Stimulated activated memory B cell treated with anti-CD40 and anti-IgM and Interleukin-4, amounts not matched to agents 10 μg/mL and 1 μg/mL and 100 μg/mL, for 72 hours (primary cell): Measurements from ENCODE around the gene OCRL.

Experiments
- ATAC-seq: fragments of 150-1000 bp; cut with Tn5 transposase; 2 replicates; pipeline ENCODE4 v1.10.0; 2021
- H3K27ac Mint-ChIP-seq: one replicate; pipeline ENCODE4 v1.8.0; 2022; ENCODE audit warnings: mild to moderate bottlenecking, mixed read lengths
- H3K27me3 Mint-ChIP-seq: one replicate; pipeline ENCODE4 v1.8.0; 2022; ENCODE audit warnings: mixed read lengths
- H3K36me3 Mint-ChIP-seq: one replicate; pipeline ENCODE4 v1.8.0; 2022; ENCODE audit warnings: mixed read lengths
- H3K4me1 Mint-ChIP-seq: one replicate; pipeline ENCODE4 v1.8.0; 2022; ENCODE audit warnings: mixed read lengths
- H3K4me3 Mint-ChIP-seq: one replicate; pipeline ENCODE4 v1.8.0; 2022; ENCODE audit warnings: mild to moderate bottlenecking, moderate library complexity, mixed read lengths
- H3K9me3 Mint-ChIP-seq: one replicate; pipeline ENCODE4 v1.8.0; 2022; ENCODE audit warnings: mixed read lengths

Gene OCRL

DNA sequence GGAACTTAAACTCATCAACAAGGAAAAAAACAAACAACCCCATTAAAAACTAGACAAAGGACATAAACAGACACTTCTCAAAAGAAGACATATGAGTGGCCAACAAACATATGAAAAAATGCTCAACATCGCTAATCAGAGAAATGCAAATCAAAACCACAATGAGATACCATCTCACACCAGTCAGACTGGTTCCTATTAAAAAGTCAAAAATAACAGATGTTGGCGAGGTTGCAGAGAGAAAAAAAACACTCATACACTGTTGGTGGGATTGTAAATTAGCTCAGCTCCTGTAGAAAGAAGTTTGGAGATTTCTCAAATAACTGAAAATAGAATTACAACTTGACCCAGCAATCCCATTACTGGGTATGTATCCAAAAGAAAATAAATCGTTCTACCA is 86.0 kb downstream of the OCRL start:
- Mint-ChIP-seq H3K4me3 (no peak overlapping the region), H3K36me3 (no peaks in the 10 kb centered on the region), H3K4me1 (no peaks in the 10 kb centered on the region), H3K9me3 (no peaks in the 10 kb centered on the region), H3K27ac (no peak overlapping the region), H3K27me3 (peaks cover 20% of the 10 kb centered on the region)
- ATAC-seq: no peak

DNA sequence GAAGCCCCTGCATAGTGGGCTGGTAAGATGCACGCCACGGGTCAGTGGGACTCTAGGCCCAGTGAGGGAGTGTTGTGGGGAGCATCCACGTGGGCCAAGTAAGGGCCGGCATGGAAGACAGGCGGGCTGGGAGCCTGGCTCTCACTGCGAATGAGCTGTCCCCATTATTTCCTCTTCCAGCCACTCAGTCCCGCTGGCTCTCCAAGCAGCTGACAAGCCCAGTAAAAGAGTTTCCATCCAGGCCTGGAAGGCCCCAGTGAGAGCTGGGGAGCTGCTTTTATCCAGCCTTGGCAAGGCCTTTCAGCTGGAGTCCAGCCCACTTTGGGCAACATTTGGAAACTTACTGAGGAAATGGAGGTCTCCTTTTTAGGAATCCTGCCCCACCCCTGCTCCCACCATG is 89.8 kb downstream of the OCRL start:
- Mint-ChIP-seq H3K4me3 (no peak overlapping the region), H3K4me1 (no peaks in the 10 kb centered on the region), H3K27me3 (peaks cover 7% of the 10 kb centered on the region), H3K36me3 (no peaks in the 10 kb centered on the region), H3K9me3 (no peaks in the 10 kb centered on the region), H3K27ac (no peak overlapping the region)
- ATAC-seq: no peak

DNA sequence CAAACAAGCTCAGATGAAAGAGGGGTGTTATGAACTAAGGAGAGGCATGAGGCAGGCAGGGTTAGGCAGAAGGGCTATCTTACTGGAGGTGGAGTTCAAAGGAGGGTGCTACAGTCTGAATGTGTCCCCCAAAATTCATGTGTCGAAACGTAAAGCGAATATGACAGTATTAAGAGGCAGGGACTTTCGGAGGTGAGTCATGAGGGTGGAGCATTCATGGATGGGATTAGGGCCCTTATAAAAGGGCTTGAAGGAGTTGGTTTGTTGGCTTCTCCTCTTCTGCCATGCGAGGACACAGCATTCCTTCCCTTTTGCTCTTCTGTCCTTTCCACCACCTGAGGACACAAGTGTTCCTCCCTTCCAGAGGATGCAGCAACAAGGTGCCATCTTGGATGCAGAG is 91.8 kb downstream of the OCRL start:
- no peak overlapping the region for H3K27ac Mint-ChIP-seq
- H3K4me3 Mint-ChIP-seq: no peak overlapping the region
- no peak for ATAC-seq
- H3K36me3 Mint-ChIP-seq: no peaks in the 10 kb centered on the region
- peaks cover 7% of the 10 kb centered on the region for H3K27me3 Mint-ChIP-seq
- H3K4me1 Mint-ChIP-seq: no peaks in the 10 kb centered on the region
- no peaks in the 10 kb centered on the region for H3K9me3 Mint-ChIP-seq

DNA sequence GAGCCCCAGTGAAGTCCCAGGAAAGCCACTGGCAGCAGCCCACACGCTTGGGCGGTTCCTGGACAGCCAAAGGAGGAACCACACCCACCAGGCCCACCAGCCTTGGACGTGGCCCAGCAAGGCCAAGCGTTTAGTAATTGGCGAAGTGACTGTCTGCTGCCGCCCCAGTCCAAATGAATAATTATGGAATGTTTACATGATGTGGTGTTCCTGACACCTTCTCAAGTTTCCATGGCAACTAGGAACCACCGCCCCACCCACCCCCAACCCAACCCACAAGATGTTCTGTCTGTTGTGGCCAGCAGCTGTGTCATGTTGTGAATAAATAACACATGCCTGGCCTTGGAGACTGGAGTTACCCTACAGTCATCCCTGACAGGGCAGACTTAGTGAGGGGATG is 92.4 kb downstream of the OCRL start:
- ATAC-seq: no peak
- Mint-ChIP-seq H3K27me3 (peaks cover 7% of the 10 kb centered on the region), H3K27ac (no peak overlapping the region)

DNA sequence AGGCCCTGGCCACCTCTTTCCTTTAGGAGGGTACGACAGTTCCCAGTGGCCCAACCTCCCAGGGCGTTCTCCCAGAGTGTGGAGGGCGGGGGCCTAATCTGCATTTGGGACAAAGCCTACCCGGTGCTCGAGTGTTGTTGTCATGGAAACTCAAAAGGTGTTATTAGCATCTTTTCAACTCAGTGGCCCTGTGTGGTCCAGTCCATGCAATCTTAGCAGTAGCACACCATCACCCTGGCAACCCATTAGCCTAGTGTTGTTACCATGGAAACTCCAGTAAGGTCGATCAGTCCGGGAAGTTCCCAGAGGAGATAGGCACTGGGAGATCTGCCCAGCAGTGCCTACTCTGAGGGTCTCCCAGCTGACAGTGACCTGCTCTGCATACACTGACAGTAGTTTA is 94.5 kb downstream of the OCRL start:
- no peaks in the 10 kb centered on the region for H3K36me3 Mint-ChIP-seq
- H3K27me3 Mint-ChIP-seq: no peaks in the 10 kb centered on the region
- no peaks in the 10 kb centered on the region for H3K9me3 Mint-ChIP-seq
- no peak overlapping the region for H3K4me3 Mint-ChIP-seq
- no peak for ATAC-seq
- no peak overlapping the region for H3K27ac Mint-ChIP-seq
- H3K4me1 Mint-ChIP-seq: peaks cover 6% of the 10 kb centered on the region

More for the DNA sequence above, 92.4 kb downstream of the OCRL start:
- peaks cover 3% of the 10 kb centered on the region for H3K4me1 Mint-ChIP-seq
- no peak overlapping the region for H3K4me3 Mint-ChIP-seq
- no peaks in the 10 kb centered on the region for H3K9me3 Mint-ChIP-seq
- no peaks in the 10 kb centered on the region for H3K36me3 Mint-ChIP-seq

DNA sequence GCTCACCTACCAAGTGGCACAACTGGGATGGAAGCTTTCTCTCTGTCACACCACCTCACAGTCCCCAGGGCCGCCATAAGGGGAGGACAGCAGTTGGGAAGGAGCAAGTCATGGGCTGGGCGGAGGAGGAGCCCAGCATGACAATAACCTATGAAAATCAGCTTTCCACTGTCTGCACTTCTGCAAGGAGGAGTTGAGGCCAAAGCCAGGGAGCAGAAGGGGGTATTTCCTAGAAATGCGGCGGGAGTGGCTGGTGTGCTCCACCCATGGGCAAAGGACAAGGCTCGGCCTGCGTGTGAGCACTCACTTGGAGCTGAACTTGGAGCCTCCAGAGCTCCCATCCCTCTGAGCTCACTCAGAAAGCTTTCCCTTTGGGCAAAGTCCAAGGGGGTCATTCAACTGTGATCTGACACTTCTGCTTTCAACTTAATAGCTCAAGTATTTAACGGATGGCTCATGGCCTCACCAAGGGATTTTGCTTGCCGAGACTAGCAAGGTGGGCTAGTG is 96.2 kb downstream of the OCRL start:
- no peak for ATAC-seq
- no peaks in the 10 kb centered on the region for H3K9me3 Mint-ChIP-seq
- H3K4me1 Mint-ChIP-seq: peaks cover 6% of the 10 kb centered on the region
- no peak overlapping the region for H3K4me3 Mint-ChIP-seq
- no peaks in the 10 kb centered on the region for H3K36me3 Mint-ChIP-seq
- no peak overlapping the region for H3K27ac Mint-ChIP-seq
- no peaks in the 10 kb centered on the region for H3K27me3 Mint-ChIP-seq

DNA sequence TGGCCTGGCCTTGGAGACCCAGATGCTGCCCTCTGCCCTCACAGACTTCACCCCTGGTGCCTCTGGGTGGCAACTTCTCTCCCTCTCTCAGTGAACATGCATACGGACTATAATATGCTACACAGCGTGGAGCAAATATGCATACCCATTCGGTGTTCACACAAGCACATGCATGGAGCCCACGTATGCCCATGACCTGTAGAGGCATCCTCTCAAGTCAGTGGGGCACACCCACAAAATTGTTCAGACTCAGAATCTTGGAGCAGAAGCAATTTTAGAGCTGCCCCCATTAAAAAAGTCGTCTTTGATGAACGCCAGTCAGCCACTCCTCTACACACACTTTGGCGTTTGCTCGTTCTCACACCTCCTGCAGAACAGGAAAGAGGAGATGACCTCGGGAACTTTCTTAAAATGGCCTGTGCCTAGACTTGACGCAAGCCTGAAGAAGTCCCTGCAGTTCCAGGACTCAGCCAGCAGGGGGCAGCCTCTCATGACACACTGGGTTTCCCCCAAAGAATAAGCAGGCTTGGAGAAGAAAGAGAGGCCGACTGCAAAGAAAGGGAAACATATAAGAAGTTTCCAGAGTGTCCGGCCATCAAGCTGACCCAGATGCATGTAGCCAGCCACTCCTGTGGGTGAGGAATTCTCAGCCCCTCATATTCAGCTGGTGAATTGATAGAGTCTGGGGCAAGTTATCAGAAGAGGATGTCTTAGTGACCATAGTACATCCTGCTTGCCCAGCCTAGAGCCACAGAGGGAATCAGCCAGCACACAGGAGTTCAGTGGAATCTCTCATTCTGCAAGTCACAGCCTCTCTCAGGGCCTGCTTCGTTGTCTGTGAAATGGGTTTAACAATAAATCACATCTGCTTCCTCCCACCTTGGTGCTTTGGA is 97.4 kb downstream of the OCRL start:
- H3K9me3 Mint-ChIP-seq: no peaks in the 10 kb centered on the region
- no peak overlapping the region for H3K27ac Mint-ChIP-seq
- no peaks in the 10 kb centered on the region for H3K27me3 Mint-ChIP-seq
- no peaks in the 10 kb centered on the region for H3K36me3 Mint-ChIP-seq
- no peak overlapping the region for H3K4me3 Mint-ChIP-seq
- ATAC-seq: peak; percentile 64
- H3K4me1 Mint-ChIP-seq: peaks cover 6% of the 10 kb centered on the region

DNA sequence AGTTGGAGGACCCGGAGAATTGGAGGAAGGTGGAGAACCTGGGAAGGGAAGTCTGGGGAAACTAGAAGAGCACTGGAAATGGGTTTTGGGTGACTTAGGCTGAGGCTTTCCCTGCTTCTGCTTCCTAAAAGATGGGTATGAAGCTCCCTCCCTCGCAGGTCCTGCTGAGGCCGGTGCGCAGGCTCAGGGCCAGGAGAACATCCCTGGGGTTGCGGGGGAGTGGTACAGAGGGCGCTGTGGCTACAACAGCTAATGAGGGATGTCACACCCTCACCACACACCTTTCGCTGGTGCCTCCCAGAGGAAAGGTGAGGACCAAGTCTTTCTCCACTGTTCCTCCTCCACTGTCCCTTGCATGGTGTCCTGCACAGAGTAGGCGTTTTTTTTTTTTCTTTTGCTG is 98.9 kb downstream of the OCRL start:
- no peak overlapping the region for H3K4me3 Mint-ChIP-seq
- H3K36me3 Mint-ChIP-seq: no peaks in the 10 kb centered on the region
- H3K27ac Mint-ChIP-seq: no peak overlapping the region
- H3K4me1 Mint-ChIP-seq: peaks cover 6% of the 10 kb centered on the region
- no peaks in the 10 kb centered on the region for H3K9me3 Mint-ChIP-seq
- no peaks in the 10 kb centered on the region for H3K27me3 Mint-ChIP-seq
- no peak for ATAC-seq

DNA sequence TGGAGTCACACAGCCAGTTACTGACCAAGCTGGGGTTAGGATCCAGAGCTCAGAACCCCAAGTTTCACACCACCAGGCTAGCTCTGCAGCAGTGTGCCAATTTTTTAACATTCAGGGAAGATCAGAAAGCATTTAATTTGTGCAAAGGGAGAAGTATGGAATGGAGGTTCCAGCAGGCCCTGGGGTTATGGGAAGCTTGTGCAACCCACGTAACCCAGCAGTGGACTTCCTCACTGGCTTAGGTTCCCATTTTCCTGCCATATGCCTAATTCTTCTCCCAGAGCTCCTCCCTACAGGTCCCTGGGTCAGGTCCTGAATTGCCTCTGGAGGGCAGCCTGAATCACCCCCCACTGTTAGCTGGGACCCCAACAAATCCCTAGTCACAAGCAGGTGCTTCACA is 100.7 kb downstream of the OCRL start:
- ATAC-seq: no peak
- H3K4me3 Mint-ChIP-seq: no peak overlapping the region
- H3K4me1 Mint-ChIP-seq: peaks cover 6% of the 10 kb centered on the region
- no peaks in the 10 kb centered on the region for H3K9me3 Mint-ChIP-seq
- H3K36me3 Mint-ChIP-seq: no peaks in the 10 kb centered on the region
- H3K27ac Mint-ChIP-seq: no peak overlapping the region
- H3K27me3 Mint-ChIP-seq: no peaks in the 10 kb centered on the region

DNA sequence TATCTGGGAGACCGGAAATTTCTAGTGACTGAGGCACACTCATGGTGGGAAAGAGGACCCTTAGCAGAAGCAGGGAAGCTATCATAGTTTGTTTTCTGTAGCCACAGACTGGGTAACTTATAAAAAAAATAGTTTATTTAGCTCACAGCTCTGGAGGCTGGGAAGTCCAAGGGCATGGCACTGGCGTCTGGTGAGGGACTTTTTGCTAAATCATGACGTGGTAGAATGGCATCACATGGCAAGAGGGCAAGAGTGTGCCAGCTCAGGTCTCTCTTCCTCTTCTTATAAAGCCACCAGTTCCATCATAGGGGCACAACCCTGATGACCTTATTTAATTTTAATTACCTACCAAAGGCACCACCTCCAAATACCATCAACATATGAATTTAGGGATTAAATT is 101.4 kb downstream of the OCRL start:
- H3K27me3 Mint-ChIP-seq: no peaks in the 10 kb centered on the region
- no peaks in the 10 kb centered on the region for H3K9me3 Mint-ChIP-seq
- peaks cover 6% of the 10 kb centered on the region for H3K4me1 Mint-ChIP-seq
- H3K4me3 Mint-ChIP-seq: no peak overlapping the region
- no peak for ATAC-seq
- no peak overlapping the region for H3K27ac Mint-ChIP-seq
- H3K36me3 Mint-ChIP-seq: no peaks in the 10 kb centered on the region

DNA sequence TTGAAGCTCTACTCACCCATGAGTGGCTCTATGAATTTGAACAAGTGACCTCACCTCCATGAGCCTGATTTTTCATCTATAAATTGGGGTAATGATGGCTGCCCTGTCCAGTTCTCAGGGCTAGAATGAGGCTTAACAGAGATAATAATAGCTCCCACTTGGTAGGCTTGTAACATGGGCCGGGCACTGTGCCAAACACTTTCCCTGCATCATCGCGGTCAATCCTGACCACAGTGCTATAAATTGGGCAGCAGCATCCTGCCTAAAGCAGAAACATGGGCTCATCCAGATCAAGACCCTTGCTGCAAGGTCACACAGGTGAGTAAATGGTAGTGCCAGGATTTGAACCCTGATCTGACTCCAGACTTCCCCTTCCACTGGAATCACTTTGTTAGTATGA is 101.9 kb downstream of the OCRL start:
- H3K27ac Mint-ChIP-seq: no peak overlapping the region
- no peak overlapping the region for H3K4me3 Mint-ChIP-seq
- peaks cover under 1% of the 10 kb centered on the region for H3K27me3 Mint-ChIP-seq
- no peak for ATAC-seq
- peaks cover 6% of the 10 kb centered on the region for H3K4me1 Mint-ChIP-seq
- no peaks in the 10 kb centered on the region for H3K9me3 Mint-ChIP-seq
- no peaks in the 10 kb centered on the region for H3K36me3 Mint-ChIP-seq
